HG02885 (cell line): Measurements from ENCODE around the gene BEND4.
"Not testable (repeated sequence)": the region's sequence is repeated elsewhere in the genome, so short reads cannot be mapped to it uniquely, and the experiment has no call there.

ENCODE experiments used
- ATAC-seq: cut with Tn5 transposase; IDR thresholded peaks from one replicate; pipeline ENCODE4 v1.9.1; 2021; ENCODE audit warnings: mild to moderate bottlenecking; ENCODE audit not compliant: unreplicated experiment, poor library complexity

BEND4 gene

GRCh38 chr4:42152507-42153504 is at the start of gene BEND4:
BEND4 (minus strand) TSS chr4:42152655; CDS start chr4:42152143, 512 bp downstream.
- peak; percentile 3 for ATAC-seq

GRCh38 chr4:42197341-42197740 is 44.9 kb upstream of the BEND4 start:
- no peak for ATAC-seq

- no peak for ATAC-seq
Observed at GRCh38 chr4:42172921-42173320, 20.5 kb upstream of the BEND4 start.

- no peak for ATAC-seq
Observed at GRCh38 chr4:42172128-42172790, 19.8 kb upstream of the BEND4 start.

GRCh38 chr4:42167709-42168108 is 15.3 kb upstream of the BEND4 start:
- peak; percentile 100 for ATAC-seq

GRCh38 chr4:42166186-42166585 is 13.7 kb upstream of the BEND4 start:
- ATAC-seq = not testable (repeated sequence)

GRCh38 chr4:42159271-42160001 is 7.0 kb upstream of the BEND4 start:
- no peak for ATAC-seq

- peak; percentile 46 for ATAC-seq
Observed at GRCh38 chr4:42151568-42152506, 618 bp downstream of the BEND4 start.

- peak; percentile 35 for ATAC-seq
Observed at GRCh38 chr4:42150653-42151567, 1.5 kb downstream of the BEND4 start.

- ATAC-seq = peak; percentile 31
Observed at GRCh38 chr4:42149004-42149403, 3.5 kb downstream of the BEND4 start.

GRCh38 chr4:42148425-42148824 is 4.0 kb downstream of the BEND4 start:
- no peak for ATAC-seq

GRCh38 chr4:42144028-42144427 is 8.4 kb downstream of the BEND4 start:
- ATAC-seq = no peak

- no peak for ATAC-seq
Observed at GRCh38 chr4:42142591-42142990, 9.9 kb downstream of the BEND4 start.

- no peak for ATAC-seq
Observed at GRCh38 chr4:42136371-42136770, 16.1 kb downstream of the BEND4 start.

- ATAC-seq = no peak
Observed at GRCh38 chr4:42133006-42133405, 19.4 kb downstream of the BEND4 start.

- ATAC-seq = no peak
Observed at GRCh38 chr4:42132099-42132498, 20.4 kb downstream of the BEND4 start.

GRCh38 chr4:42123071-42123644 is 29.3 kb downstream of the BEND4 start:
- no peak for ATAC-seq

GRCh38 chr4:42122237-42122636 is 30.2 kb downstream of the BEND4 start:
- no peak for ATAC-seq
